Transverse colon (tissue), 4 donors: Measurements from ENCODE around the gene MBTPS1.

Source experiments
- CTCF ChIP-seq, 5 experiments: fragments of 200-600 bp in 3 of 5; fragments of 450-650 bp in 2 of 5; sonication (generic) in 3 of 5; IDR thresholded peaks; 1 replicate in 2 of 5; 2 replicates in 3 of 5; pipeline ENCODE4 v1.5.1; 2016 to 2017; ENCODE audit warnings: antibody characterized with exemption in 5 of 5, inconsistent platforms in 3 of 5, mild to moderate bottlenecking in 2 of 5, moderate library complexity in 1 of 5
- EP300 ChIP-seq: sonication (generic); formaldehyde crosslinking; IDR thresholded peaks from one replicate; pipeline ENCODE4 v1.6.1; 2017; ENCODE audit warnings: antibody characterized with exemption, low read depth
- POLR2A ChIP-seq: fragments of 450-650 bp; IDR thresholded peaks from one replicate; pipeline ENCODE4 v1.6.1; 2016; ENCODE audit warnings: antibody characterized with exemption, mild to moderate bottlenecking, moderate library complexity
- POLR2AphosphoS5 ChIP-seq, 3 donors: sonication (generic); formaldehyde crosslinking; IDR thresholded peaks; one replicate each; pipeline ENCODE4 v1.6.1; 2016; ENCODE audit warnings: antibody characterized with exemption in 3 of 3

- no peak for TF ChIP-seq CTCF (IDR thresholded peaks at IDR 0.05)
- no peak for TF ChIP-seq POLR2A
- no peak for TF ChIP-seq EP300
- no peak for TF ChIP-seq POLR2AphosphoS5 (IDR thresholded peaks at IDR 0.05)
Observed at GRCh38 chr16:84150926-84151325, 34.2 kb upstream of the MBTPS1 start.
